HCT116 (cell line): ENCODE results near the gene TNN. TPM values are rescaled to one million over a fixed set of nuclear protein-coding genes. Genes with fewer than 3 reads are reported as not detected.

ENCODE experiments used
- CBX3 ChIP-seq: IDR thresholded peaks from 2 replicates; pipeline ENCODE4 v1.6.1; 2012; ENCODE audit warnings: low read depth
- CEBPB ChIP-seq: IDR thresholded peaks from 2 replicates; pipeline ENCODE4 v1.6.1; 2012; ENCODE audit warnings: low read depth
- CTCF ChIP-seq, 3 experiments: fragments of 200-600 bp in 1 of 3; sonication (generic) in 1 of 3; IDR thresholded peaks in 2 of 3; conservative IDR thresholded peaks in 1 of 3; 2 replicates each; pipeline ENCODE4 v1.5.1; 2012 to 2017; ENCODE audit warnings: low read depth in 2 of 3, low read length in 2 of 3, antibody characterized with exemption in 1 of 3, borderline replicate concordance in 1 of 3, control low read depth in 1 of 3, mild to moderate bottlenecking in 1 of 3, mixed read lengths in 1 of 3, mixed run types in 1 of 3, moderate library complexity in 1 of 3; ENCODE audit not compliant: insufficient read depth in 1 of 3
- EGR1 ChIP-seq: IDR thresholded peaks from 2 replicates; pipeline ENCODE4 v1.6.1; 2012; ENCODE audit warnings: low read depth
- EZH2phosphoT487 ChIP-seq: fragments of 200-600 bp; IDR thresholded peaks from 2 replicates; pipeline ENCODE4 v1.6.1; 2018; ENCODE audit warnings: antibody characterized with exemption, borderline replicate concordance
- FOSL1 ChIP-seq: IDR thresholded peaks from 2 replicates; pipeline ENCODE4 v1.6.1; 2012; ENCODE audit warnings: low read depth
- RAD21 ChIP-seq: IDR thresholded peaks from 2 replicates; pipeline ENCODE4 v1.6.1; 2012; ENCODE audit warnings: low read depth, mild to moderate bottlenecking
- SIN3A ChIP-seq: IDR thresholded peaks from 2 replicates; pipeline ENCODE4 v1.6.1; 2012; ENCODE audit warnings: low read depth
- SP1 ChIP-seq: IDR thresholded peaks from 2 replicates; pipeline ENCODE4 v1.6.1; 2012; ENCODE audit warnings: low read depth
- ZNF274 ChIP-seq: fragments of 200-500 bp; sonication (Bioruptor generic); IDR thresholded peaks from 2 replicates; pipeline ENCODE4 v1.6.1; 2014; ENCODE audit warnings: mild to moderate bottlenecking, low read depth, low read length, inconsistent platforms
- total RNA-seq: library from RNA; stranded (reverse); gene quantifications from one replicate; pipeline ENCODE4 v1.2.1, GENCODE V29; 2021; ENCODE audit not compliant: unreplicated experiment
- TF ChIP-seq, protein P1 (sequence below): IDR thresholded peaks from 2 replicates; pipeline ENCODE4 v1.6.1; 2012; ENCODE audit warnings: low read depth

TNN gene
- total RNA-seq, 1 experiment from 2014 or later: not detected

GRCh38 chr1:175169286-175170018 is 101.8 kb downstream of the TNN start (continued):
- TF ChIP-seq, protein P1, sequence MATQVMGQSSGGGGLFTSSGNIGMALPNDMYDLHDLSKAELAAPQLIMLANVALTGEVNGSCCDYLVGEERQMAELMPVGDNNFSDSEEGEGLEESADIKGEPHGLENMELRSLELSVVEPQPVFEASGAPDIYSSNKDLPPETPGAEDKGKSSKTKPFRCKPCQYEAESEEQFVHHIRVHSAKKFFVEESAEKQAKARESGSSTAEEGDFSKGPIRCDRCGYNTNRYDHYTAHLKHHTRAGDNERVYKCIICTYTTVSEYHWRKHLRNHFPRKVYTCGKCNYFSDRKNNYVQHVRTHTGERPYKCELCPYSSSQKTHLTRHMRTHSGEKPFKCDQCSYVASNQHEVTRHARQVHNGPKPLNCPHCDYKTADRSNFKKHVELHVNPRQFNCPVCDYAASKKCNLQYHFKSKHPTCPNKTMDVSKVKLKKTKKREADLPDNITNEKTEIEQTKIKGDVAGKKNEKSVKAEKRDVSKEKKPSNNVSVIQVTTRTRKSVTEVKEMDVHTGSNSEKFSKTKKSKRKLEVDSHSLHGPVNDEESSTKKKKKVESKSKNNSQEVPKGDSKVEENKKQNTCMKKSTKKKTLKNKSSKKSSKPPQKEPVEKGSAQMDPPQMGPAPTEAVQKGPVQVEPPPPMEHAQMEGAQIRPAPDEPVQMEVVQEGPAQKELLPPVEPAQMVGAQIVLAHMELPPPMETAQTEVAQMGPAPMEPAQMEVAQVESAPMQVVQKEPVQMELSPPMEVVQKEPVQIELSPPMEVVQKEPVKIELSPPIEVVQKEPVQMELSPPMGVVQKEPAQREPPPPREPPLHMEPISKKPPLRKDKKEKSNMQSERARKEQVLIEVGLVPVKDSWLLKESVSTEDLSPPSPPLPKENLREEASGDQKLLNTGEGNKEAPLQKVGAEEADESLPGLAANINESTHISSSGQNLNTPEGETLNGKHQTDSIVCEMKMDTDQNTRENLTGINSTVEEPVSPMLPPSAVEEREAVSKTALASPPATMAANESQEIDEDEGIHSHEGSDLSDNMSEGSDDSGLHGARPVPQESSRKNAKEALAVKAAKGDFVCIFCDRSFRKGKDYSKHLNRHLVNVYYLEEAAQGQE: no peak
- peak; percentile 92 for TF ChIP-seq CBX3
- TF ChIP-seq FOSL1: peak; percentile 93
- TF ChIP-seq CEBPB: peak; percentile 83
- TF ChIP-seq ZNF274: no peak
- peak; percentile 95 for TF ChIP-seq SP1
- 0 out of 2 replicates have a peak, but pooled peaks have one; percentile 36 for TF ChIP-seq EGR1
- TF ChIP-seq RAD21: peak; percentile 30
- TF ChIP-seq CTCF (IDR thresholded peaks at IDR 0.05 in 2 of 3, conservative IDR thresholded peaks at IDR 0.05 in 1 of 3; ENCODE audit: borderline replicate concordance in 1 of 3, insufficient read depth in 1 of 3, low read depth in 2 of 3, low read length in 2 of 3): no peak
- peak; percentile 81 for TF ChIP-seq SIN3A
- TF ChIP-seq EZH2phosphoT487: no peak
